Parathyroid adenoma (tissue), 2 donors: ENCODE measurements around the gene NCOA7.

Experiments used
- H2AFZ ChIP-seq: fragments of 300-600 bp; sonication (generic); one replicate; pipeline ENCODE4 v1.7.0; 2017; ENCODE audit warnings: antibody characterized with exemption, mild to moderate bottlenecking
- H3K27ac ChIP-seq: fragments of 300-600 bp; sonication (generic); one replicate; pipeline ENCODE4 v1.7.0; 2017
- H3K27me3 ChIP-seq: fragments of 300-600 bp; sonication (generic); one replicate; pipeline ENCODE4 v1.7.0; 2017; ENCODE audit warnings: low read length; ENCODE audit not compliant: control insufficient read depth, insufficient read depth
- H3K36me3 ChIP-seq: fragments of 300-600 bp; sonication (generic); one replicate; pipeline ENCODE4 v1.7.0; 2017; ENCODE audit warnings: low read length; ENCODE audit not compliant: control insufficient read depth, insufficient read depth
- H3K4me1 ChIP-seq: fragments of 300-600 bp; sonication (generic); one replicate; pipeline ENCODE4 v1.7.0; 2017; ENCODE audit warnings: control low read depth
- H3K4me2 ChIP-seq: fragments of 300-600 bp; sonication (generic); one replicate; pipeline ENCODE4 v1.7.0; 2017; ENCODE audit warnings: low read length
- H3K4me3 ChIP-seq: fragments of 300-600 bp; sonication (generic); one replicate; pipeline ENCODE4 v1.7.0; 2017; ENCODE audit warnings: low read depth, low read length
- H3K79me2 ChIP-seq: fragments of 300-600 bp; sonication (generic); one replicate; pipeline ENCODE4 v1.7.0; 2017; ENCODE audit warnings: control low read depth
- H3K9ac ChIP-seq: fragments of 300-600 bp; sonication (generic); one replicate; pipeline ENCODE4 v1.7.0; 2017; ENCODE audit warnings: mild to moderate bottlenecking
- H3K9me3 ChIP-seq: fragments of 300-600 bp; sonication (generic); one replicate; pipeline ENCODE4 v1.7.0; 2017; ENCODE audit warnings: low read length; ENCODE audit not compliant: control insufficient read depth
- TF ChIP-seq, protein P1 (sequence below): fragments of 300-600 bp; sonication (generic); IDR thresholded peaks from one replicate; pipeline ENCODE4 v1.7.0; 2017; ENCODE audit warnings: antibody characterized with exemption, mild to moderate bottlenecking
- donor health status: primary hyperparathyroidism.

NCOA7 gene

DNA sequence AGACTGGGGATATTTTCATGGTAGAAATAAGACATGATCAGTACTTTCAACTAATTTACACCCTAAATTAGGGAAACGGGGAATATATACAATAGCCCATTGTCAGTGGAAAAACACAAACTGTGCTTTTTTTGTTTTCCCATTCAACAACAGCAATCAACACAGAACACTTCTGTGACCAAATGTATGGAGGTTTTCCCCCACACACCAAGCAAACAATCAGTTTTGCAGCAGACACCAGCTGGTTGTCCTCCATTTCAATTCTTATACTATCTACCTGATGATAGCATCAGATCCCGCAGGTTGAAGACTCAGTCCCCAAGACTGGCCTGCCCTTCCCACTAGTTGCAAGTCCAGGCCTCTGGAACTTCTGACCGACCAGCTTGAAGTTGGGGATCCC is 170.4 kb downstream of the NCOA7 start:
- no peak overlapping the region for H2AFZ ChIP-seq
- no peak overlapping the region for H3K9ac ChIP-seq
- no peak overlapping the region for H3K27ac ChIP-seq

DNA sequence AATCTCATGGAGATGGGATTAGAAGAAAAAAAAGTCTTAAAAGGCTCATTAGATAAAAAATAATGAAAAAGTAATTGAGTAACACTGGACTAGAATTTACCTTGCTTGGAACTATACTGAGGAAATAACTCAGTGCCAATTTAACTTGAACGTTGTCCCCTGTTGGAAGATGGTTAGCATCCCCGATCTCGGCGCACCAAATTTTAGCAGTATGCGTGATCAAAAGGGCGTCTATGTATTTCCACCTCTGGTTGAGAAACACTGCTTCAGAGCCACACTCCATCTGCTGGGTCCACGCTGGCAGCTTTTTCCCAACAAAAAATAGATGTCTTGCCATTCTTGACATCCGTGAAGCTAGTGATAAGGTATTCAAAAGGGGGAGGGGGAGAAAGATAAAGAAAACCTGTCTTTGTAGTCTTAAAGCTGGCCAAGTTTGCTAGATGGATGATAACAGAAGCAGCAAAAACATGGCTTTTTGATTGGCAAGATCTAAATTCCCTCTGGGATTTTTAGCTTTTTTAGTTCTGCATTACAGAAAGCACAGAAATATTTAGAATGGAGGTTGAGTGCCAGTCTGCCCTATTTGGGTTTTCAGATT is 172.2 kb downstream of the NCOA7 start:
- Histone ChIP-seq H3K36me3 (no peaks in the 10 kb centered on the region), H3K27me3 (no peaks in the 10 kb centered on the region), H3K9me3 (no peaks in the 10 kb centered on the region), H2AFZ (no peak overlapping the region), H3K4me3 (no peak overlapping the region), H3K79me2 (peaks cover 23% of the 10 kb centered on the region), H3K27ac (no peak overlapping the region), H3K4me2 (no peak overlapping the region), H3K9ac (no peak overlapping the region), H3K4me1 (peaks cover 11% of the 10 kb centered on the region)
- TF ChIP-seq, protein P1, sequence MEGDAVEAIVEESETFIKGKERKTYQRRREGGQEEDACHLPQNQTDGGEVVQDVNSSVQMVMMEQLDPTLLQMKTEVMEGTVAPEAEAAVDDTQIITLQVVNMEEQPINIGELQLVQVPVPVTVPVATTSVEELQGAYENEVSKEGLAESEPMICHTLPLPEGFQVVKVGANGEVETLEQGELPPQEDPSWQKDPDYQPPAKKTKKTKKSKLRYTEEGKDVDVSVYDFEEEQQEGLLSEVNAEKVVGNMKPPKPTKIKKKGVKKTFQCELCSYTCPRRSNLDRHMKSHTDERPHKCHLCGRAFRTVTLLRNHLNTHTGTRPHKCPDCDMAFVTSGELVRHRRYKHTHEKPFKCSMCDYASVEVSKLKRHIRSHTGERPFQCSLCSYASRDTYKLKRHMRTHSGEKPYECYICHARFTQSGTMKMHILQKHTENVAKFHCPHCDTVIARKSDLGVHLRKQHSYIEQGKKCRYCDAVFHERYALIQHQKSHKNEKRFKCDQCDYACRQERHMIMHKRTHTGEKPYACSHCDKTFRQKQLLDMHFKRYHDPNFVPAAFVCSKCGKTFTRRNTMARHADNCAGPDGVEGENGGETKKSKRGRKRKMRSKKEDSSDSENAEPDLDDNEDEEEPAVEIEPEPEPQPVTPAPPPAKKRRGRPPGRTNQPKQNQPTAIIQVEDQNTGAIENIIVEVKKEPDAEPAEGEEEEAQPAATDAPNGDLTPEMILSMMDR = no peak

More for the DNA sequence above, 170.4 kb downstream of the NCOA7 start:
- no peaks in the 10 kb centered on the region for H3K9me3 ChIP-seq
- H3K79me2 ChIP-seq = peaks cover 36% of the 10 kb centered on the region
- H3K4me3 ChIP-seq = no peak overlapping the region
- TF ChIP-seq, protein P1 = no peak
- H3K4me1 ChIP-seq = peaks cover 11% of the 10 kb centered on the region
- H3K4me2 ChIP-seq = no peak overlapping the region
- no peaks in the 10 kb centered on the region for H3K36me3 ChIP-seq
- H3K27me3 ChIP-seq = no peaks in the 10 kb centered on the region

DNA sequence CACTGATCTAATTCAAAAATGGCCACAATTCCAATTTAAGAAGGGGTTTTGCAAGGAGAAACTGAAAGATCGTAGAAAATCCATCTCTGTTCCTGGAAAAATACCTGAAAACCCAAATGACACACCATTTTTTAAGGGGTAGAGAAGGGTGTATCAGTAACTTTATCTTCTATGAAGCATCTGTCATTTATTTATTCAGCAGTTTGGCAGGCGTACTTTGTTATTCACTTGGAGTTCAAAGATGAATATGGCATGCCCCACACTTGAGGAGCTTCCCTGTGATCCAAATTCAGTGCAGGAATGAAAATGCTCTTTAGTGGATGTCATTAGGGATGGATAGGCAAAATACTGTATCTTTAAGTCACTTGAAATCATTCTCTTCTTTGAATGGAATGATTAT is 173.1 kb downstream of the NCOA7 start:
- Histone ChIP-seq H3K4me1 (peaks cover 8% of the 10 kb centered on the region), H3K36me3 (no peaks in the 10 kb centered on the region), H3K27me3 (no peaks in the 10 kb centered on the region), H3K27ac (no peak overlapping the region), H3K9ac (no peak overlapping the region), H3K4me3 (no peak overlapping the region), H2AFZ (no peak overlapping the region), H3K79me2 (peaks cover 15% of the 10 kb centered on the region), H3K9me3 (no peaks in the 10 kb centered on the region), H3K4me2 (no peak overlapping the region)
- TF ChIP-seq, protein P1 = no peak

DNA sequence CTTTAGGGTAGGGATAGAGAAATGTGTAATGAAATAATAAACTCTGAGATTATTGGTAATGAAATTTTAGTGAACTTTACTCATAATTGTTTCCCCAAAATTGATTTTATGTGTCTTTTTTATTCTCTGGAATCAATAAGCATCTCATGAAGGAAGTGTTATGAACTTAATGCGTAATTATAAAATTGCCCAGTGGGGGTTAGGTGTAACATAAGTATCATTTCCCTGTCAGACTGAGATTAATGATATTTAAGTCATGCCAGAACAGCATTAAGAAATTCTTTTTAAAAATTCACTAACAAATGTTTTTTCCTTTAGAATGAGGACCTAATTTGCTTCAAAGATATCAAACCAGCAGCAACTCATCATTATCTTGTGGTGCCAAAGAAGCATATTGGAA is 175.8 kb downstream of the NCOA7 start:
- no peaks in the 10 kb centered on the region for H3K79me2 ChIP-seq
- H3K4me3 ChIP-seq = no peak overlapping the region
- no peaks in the 10 kb centered on the region for H3K27me3 ChIP-seq
- H3K4me2 ChIP-seq = no peak overlapping the region
- H3K9ac ChIP-seq = no peak overlapping the region
- H3K36me3 ChIP-seq = no peaks in the 10 kb centered on the region
- H3K27ac ChIP-seq = no peak overlapping the region
- TF ChIP-seq, protein P1 = no peak
- no peak overlapping the region for H2AFZ ChIP-seq
- H3K4me1 ChIP-seq = peaks cover 5% of the 10 kb centered on the region
- H3K9me3 ChIP-seq = no peaks in the 10 kb centered on the region

DNA sequence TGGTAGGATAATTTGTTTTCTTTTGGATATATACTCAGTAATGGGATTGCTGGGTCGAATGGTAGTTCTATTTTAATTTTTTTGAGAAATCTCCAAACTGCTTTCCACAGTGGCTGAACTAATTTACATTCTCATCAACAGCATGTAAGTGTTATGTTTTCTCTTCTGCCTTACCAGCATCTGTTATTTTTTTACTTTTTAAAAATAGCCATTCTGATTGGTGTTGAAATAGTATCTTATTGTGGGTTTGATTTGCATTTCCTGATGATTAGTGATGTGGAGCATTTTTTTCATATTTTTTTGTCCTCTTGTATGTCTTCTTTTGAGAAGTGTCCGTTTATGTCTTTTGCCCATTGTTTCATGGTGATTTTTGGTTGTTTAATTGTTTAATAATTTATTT is 177.7 kb downstream of the NCOA7 start:
- no peak overlapping the region for H3K4me3 ChIP-seq
- H2AFZ ChIP-seq = no peak overlapping the region

More for the DNA sequence above, 177.7 kb downstream of the NCOA7 start:
- Histone ChIP-seq H3K27me3 (no peaks in the 10 kb centered on the region), H3K4me1 (no peaks in the 10 kb centered on the region), H3K4me2 (no peak overlapping the region), H3K36me3 (no peaks in the 10 kb centered on the region), H3K79me2 (no peaks in the 10 kb centered on the region), H3K9ac (no peak overlapping the region), H3K27ac (no peak overlapping the region), H3K9me3 (no peaks in the 10 kb centered on the region)
- TF ChIP-seq, protein P1 = no peak
